Measurements from ENCODE around the gene RELN.
"Not testable (repeated sequence)": the region's sequence is repeated elsewhere in the genome, so short reads cannot be mapped to it uniquely, and the experiment has no call there.

RELN gene

DNA sequence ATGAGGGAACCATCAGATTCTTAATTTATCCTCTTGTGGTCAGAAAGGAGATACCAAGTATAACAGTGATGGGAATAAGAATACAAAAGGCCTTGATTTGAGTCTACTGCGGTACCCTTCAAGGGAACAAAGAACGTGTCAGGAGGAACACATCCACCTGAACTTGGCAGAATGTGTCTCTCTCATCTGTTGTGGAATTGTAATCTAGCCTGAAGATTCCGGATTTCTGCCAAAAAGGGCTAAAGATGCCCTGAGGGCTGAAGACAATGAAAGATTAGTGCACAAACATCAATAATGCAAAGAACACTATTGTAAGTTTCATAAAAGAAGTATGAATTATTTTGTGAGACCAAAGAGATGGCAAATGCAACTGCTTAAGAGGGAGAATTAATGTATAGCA, 134.8 kb downstream of the RELN start:
- no peak for DNase-seq (ENCODE audit: low spot score)

DNA sequence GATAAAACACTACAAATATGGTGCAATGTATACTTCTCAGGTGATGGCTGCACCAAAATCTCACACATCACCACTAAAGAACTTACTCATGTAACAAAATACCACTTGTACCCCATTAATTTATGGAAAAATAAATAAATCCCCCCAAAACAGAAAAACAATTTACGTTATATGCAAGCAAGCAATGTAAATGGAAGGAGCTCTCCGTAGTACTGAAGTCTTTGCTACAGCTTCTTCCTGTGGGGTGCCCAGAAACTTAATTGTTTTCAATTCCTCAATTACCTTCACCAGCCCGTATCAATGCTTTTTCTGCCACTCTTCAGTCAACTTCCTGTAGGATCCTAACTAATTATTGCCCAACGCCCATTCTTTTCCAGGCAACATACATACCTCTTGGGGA, 138.1 kb downstream of the RELN start:
- no peak for DNase-seq (ENCODE audit: low spot score)

DNA sequence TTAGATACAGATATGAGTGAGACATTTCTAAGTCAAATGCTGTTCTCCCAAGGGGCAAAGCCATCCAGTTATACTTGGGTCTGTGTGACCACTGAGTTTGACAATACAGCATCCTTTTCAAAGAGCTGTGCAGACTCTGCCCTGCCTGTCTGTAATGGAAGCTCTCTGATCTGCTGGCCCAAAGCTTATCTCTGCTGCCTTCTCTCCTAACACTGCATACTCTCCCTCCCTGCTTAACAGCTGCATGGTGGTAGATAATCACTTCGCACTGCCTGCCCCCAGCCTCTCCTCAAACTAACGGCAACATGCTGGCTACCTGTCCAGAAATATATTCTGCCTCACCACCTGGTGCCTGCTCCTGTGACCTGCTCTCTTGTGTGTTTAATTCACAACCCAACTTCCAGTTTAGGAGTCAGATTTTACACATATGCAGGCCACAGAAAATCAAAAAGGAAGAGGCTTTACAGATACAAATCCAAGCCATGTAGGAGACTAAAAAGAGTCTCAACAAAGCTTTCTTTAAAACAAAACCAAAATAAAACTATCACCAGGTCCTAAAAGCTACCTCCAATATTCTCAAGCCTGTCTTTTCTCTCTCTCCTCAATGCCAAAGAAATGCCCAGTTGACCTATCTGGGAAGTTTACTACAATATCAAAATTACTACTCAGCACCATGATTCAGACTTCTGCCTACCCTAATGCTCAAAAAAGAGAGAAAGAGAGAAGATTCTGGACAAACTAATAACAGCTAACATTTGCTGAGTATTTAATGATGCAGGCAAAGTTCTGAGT, 145.6 kb downstream of the RELN start:
- no peak for DNase-seq (ENCODE audit: low spot score)

DNA sequence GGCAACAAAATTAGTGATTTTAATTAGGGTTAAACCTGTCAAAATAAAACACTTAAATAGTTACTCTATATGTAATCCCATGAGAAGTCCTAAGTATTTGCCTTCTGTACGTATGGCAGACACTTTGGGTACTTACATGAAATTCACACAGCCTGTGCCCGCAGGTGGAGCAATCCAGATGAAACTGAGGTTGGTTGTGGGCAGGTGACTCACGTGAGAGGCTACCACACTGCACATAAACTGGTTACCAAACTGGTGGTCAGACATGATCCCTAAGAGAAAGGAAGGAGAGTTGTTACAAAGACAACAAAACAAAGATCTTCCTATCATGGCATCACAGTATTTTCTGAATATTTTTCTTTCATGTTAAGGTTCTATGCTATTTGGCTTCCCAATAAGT, 156.1 kb downstream of the RELN start:
- no peak for DNase-seq (ENCODE audit: low spot score)

DNA sequence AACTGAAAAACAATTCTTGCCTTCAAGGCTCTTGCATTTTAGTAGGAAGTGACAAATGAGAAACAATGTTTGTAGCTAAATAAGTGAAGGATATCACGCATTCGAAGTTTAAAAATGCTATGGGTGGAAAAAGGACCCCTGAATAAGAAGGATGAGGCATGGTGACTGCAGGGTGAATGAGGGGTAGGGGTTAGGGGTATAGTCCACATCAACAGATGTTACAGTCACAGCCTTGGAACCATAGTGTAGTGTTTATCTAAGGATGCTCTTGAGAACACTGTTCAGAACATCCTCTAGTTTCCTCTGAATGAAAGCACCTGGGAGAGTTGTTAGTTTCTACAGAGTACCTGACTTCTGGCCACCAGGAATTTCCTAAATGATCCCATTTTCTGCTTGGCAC, 157.0 kb downstream of the RELN start:
- no peak for DNase-seq (ENCODE audit: low spot score)

DNA sequence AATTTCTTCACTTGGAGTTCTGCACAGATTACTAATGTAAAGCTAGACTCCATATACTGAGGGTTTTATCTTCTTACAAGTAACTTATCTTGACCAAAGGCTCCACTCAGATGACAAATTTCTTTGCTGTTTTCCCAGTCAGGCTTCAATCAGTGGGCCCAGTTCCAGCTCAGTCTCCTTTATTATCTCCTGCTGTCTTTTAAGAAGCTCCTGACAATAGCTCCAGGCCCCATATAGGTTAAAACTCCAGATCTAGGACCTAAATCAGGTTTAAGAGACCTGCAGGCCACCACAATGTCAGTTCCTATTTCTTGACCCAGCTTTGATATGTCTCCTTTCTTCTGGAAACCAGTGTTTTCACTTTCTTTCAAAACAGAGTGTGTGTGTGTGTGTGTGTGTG, 165.2 kb downstream of the RELN start:
- peak; percentile 81 for DNase-seq (ENCODE audit: low spot score)

DNA sequence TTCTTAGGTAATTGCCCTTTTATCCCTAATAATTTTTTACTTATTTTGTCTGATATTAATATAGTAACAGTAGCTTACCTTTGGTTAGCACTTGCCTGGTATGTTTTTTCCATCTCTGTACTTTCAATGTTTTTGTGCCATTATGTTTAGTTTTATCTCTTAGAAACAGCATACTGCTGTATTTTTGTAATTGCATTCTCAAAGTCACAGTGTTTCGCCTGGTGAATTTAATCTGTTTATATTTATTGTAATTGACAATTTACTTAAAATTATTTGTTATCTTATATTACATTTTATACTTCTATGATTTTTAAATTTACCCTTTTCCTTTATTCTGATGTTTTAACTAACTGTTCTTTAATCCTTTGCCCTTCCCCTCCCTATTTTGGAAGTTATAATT, 166.4 kb downstream of the RELN start:
- no peak for DNase-seq (ENCODE audit: low spot score)

DNA sequence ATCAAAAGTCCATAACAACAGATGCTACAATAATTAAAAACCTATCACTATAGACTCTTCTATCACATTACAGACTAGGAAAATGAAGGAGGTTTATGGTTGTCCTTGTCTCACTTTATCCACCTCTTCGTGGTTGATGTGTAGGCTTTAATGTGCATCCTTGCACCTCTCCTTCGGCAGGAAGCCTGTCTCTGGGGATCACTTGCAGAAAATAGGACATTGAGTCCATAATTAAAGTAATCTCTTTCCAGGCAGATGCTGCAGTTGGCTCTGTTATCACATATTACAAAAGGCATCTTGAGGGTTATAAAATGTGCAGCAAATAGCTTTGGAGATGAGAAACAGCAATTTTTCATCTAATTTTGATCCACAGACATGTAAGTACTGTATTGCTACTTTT, 168.4 kb downstream of the RELN start:
- peak; percentile 28 for DNase-seq (ENCODE audit: low spot score)

DNA sequence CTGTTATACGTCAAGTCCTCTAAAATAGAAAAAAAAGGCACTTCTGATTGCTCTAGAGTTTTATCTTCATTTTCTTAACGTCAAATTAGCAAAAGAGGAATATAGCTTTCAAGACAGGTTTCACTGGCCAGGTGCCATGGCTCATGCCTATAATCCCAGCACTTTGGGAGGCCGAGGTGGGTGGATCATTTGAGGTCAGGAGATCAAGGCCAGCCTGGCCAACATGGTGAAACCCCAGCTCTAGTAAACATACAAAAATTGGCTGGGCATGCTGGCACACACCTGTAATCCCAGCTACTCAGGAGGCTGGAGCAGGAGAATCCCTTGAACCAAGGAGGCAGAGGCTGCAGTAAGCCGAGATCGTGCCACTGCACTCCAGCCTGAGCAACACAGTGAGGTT, 173.5 kb downstream of the RELN start:
- DNase-seq (ENCODE audit: low spot score), result not testable (repeated sequence)

DNA sequence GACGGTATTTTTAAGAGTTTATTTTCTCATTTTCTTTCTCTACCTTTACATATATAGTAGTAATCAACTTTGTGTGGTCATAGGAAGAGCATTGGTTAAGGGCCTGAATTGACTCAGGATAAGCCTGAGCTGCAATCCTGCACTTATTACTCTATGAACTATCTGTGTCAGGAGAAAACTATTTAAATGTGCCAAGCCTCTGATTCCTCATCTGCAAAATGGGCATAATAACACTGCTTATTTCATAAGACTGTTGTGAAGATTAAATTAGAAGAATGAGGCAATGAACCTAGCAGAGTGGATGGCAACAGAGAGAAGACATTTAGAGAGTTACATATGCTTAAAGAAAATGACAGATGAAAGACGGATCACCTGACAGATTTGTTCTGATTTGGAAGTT, 175.5 kb downstream of the RELN start:
- no peak for DNase-seq (ENCODE audit: low spot score)

DNA sequence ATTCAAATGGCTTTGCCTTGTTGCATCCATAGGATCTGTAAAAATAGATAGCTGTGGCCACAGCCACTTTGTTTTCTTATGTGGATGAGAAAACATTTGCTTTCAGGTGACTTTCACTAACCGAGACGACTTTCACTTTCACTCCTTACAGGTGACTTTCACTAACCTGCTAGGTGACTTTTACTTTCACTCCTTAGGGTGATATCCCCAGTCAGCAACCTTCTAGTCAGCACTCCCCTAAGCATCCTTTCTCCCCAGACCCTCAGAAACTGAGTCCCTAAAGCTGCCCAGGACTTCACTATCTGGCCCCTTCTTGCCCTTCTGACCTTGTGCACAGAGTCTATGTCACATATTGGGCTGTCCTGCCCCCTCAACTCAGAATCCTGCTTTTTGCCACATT, 177.5 kb downstream of the RELN start:
- DNase-seq (ENCODE audit: low spot score), result no peak

DNA sequence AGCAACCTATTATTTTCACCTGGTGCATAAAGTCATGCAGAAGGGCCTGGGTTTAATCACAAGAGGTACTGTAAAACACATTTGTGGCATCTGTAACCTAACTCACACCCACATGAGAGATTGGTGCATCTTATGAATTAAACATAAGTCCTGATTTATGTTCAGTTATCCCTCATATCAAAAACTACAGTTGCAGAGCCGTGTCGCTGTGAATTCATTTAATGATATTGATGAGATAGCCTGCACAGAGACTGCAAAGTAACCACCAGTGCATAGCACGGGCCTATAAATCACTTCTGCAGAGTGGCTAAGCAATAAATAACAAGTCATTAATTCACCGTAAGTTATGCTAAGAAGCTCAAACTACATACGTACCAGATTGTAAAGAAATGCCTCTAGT, 178.2 kb downstream of the RELN start:
- DNase-seq (ENCODE audit: low spot score), result peak; percentile 29

DNA sequence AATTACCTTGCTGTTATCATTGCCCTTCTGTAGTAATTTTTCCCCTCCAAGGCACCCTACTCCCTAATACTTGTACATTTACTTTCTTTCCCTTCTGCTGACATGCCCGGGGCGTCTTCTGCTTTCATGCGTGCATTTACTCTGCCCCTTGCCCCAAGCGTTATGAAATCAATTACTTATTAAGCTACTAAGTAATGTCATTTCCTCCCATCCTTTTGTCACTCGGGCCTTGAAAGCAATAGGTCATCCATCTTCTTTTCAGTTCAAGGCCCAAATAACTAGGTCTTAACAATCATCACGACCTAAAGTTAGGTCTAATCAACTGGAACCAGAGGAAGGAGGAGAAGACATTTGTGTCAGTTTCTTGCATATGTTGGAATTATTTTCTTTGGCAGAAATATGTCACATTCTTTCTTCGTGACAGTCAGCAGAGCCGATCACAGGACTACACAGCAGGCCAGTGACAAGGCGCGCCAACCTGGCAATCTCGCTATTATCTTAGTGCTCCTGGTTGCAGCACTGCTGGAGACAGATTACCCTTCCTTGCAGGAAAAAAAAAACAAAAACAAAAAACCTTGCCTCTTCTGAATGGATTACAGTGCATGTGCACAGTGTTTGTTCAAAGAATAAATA, 179.2 kb downstream of the RELN start:
- peak; percentile 60 for DNase-seq (ENCODE audit: low spot score)

DNA sequence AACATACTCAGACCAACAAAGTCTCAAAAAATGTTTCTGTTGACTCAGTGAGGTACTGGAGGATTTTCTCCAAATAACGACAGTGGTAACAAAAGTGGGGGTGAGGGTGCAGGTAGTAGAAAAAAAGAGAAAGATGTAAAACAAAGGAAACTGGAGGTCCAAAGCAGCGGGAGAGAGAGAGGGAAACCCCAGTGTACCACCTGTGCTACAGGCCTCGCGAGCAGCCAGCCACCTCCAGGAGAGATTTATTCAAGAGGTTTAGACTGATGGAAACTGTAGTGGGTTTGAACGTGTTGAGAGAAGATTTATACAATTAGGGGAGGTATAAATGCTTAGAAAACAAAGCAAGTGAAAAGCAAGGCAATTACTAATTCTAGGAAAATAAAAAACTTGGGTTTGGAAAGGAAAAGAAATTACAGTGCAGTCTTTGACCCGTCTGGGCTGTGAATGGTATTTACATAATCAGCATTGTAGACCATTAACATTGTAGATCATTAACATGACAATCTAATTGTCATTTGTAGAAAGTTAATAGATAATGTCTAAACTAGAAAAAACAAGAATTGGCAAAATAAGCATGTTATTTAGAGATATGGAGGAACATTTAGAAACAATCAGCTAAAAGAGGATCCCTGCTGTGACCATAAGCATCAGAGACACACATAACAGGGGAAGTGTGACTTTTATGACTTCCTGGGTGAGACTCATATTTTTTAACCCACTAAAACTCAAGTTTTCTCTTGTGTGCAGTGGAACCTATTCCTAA, 180.0 kb downstream of the RELN start:
- no peak for DNase-seq (ENCODE audit: low spot score)

DNA sequence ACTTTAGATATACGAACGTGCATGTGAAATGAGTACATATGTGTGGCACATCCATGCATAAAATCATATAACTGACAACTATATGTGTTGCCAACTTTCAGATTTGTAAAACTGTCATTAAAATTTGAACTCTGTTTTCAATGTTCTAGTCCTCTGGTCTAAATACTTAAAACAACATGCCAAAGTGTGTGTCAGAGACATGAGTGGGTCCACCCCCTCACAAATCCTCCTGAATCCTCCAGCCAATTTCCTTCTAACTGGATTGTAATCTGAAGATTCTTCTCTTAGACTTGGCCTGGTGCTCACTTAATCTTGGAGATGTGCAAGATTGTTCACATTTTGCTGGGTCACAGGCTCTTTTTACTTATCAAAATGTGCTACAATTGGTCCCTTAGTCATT, 184.1 kb downstream of the RELN start:
- DNase-seq (ENCODE audit: low spot score), result no peak

DNA sequence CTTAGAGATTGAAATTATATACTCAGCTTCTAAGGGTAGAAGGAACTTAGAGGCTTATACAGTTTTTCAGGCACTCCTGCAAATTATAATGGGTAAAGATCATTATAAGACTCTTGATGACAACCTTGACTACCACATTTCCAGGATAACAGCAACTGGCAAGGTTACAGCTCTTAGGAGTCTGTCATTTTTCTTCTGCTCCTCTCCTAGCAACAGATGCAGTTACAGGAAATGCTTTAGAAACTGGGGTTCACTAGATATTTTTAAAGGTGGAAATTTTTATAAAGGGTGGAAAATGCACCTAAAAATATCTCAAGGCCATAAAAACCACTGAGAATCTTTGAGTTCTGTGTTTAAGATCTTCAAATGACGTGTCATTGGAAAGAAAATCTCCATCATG, 185.8 kb downstream of the RELN start:
- no peak for DNase-seq (ENCODE audit: low spot score)

DNA sequence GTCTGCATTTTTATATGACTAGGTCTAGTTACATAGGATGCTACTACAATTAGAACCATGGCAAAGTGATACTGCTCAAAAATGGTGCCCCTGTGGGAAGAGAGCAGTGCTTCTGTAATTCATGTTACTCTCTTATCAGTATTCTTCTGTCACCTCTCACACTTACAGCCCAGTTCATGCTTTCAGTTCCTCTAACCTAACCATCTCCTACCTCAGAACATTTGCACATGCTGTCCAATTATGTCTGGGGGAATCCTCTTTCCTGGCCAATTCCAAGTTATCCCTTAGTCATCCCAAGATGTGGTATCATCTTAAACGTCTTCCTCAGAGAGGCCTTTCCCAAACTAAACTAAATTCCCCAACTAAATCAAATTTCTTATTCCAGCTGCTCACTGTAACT, 190.2 kb downstream of the RELN start:
- DNase-seq (ENCODE audit: low spot score), result peak; percentile 9

DNA sequence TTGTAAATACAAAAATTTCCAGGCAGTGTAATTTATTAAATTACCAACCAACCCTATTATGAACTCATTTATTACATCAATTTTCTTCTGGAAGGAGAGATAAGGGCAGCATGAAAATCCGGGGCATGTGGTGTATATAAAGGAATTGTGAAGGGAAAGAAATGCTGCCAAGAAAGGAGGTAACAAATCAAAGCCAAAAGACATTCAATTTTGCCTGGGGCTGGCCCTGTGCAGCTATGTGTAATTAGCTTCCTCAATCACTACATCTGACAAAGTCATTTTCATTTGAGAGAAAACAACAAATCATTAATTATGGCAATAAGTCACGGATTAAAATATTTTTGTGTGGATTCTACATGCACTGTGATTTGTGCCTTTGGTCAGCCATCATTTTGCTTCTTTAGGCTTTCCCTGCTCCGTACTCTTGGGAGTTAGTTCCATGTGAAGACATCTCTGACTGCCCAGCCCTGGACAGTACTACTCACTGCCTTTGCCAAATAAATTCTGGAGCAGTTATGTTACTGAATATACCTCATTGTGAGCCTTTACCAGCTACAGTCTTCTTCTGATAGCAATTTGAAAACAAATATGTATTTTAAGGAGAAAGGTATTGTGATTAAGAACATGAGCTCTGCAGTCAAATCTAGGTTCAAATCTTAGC, 191.7 kb downstream of the RELN start:
- DNase-seq (ENCODE audit: low spot score), result no peak

DNA sequence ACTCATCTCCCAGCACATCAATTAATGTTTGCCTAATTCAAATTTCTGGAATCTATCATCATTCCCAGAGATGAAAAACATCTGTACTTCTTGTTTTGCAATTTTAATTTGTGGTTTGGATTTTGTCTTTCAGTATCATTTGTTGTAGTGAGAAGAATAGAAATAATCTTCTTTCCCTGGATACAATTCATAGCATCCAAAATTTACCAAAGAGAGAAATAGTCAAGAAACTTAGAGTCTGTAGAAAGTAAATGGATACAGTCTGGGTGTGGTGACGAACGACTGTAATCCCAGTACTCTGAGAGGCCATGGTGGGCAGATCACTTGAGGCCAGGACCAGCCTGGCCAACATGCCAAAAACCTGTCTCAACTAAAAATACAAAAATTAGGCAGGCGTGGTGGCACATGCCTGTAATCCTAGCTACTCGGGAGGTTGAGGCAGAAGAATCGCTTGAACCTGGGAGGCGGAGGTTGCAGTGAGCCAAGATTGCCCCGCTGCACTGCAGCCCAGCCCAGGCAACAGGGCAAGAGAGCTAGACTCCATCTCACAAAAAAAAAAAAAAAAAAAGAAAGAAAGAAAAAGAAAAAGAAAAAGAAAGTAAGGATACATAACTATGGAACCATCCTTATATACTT, 193.0 kb downstream of the RELN start:
- DNase-seq (ENCODE audit: low spot score), result no peak

DNA sequence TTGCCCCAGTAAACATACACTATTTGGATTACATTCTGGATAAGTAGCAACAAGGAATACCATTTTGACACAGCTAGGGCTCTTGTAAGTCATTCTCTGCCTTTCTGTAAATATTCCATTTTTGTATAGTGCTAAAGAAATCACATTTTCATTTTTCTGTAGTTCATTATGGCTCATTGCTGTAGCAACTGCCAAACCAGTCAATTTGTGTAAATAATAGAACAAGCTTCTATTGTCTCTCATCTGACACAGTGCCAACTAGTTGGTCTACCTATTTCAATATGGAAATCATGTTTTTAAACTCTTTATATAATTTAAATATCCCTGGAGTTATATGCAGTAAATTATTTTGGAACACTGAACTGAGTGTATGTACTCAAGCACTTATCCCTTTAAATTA, 193.7 kb downstream of the RELN start:
- no peak for DNase-seq (ENCODE audit: low spot score)

DNA sequence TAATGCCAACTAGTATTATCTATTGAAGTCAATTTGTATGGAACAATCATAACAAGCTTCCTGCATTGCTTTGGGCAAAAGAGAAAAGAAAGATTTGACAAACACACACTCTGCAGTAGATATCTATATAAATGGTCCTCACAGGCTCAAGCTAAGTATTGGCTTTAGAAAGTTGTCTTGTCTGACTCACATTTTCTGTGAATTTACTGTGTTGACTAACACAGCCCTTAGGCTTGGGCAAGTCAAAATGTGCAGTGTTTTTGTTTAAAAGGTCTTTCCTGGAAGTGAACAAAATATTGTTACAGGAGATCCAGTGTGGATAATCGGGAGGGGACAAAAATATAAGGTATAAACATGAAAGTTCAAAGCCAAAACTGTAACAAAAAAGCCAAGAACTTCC, 194.4 kb downstream of the RELN start:
- no peak for DNase-seq (ENCODE audit: low spot score)

DNA sequence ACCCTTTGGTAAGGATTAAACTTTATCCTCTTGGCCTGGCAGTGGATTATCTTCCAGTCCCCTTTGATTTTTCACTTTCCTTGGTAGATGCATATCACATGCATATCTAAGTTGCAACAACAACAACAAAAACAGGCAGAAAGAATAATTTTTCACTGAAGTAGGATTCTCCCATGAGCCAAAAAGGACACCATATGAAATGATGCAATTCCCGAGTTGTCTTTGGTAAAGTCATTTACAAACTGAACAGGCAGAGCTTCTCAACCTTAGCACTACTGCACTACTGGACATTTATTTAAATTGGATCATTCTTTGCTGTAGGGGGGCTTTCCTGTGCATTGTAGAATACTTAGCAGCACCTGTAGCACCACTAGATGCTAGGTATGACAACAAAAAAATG, 195.0 kb downstream of the RELN start:
- no peak for DNase-seq (ENCODE audit: low spot score)

Data from SK-N-DZ (cell line).